Transverse colon (tissue), 4 donors: ENCODE data around the gene OR12D3. TPM values are rescaled to one million over a fixed set of nuclear protein-coding genes. Genes with fewer than 3 reads are reported as not detected.
"Not testable (repeated sequence)": the region's sequence is repeated elsewhere in the genome, so short reads cannot be mapped to it uniquely, and the experiment has no call there.

Experiments
- DNase-seq: peaks from one replicate; pipeline ENCODE4 v3.0.0-alpha.2; 2019
- H3K27ac ChIP-seq, 4 donors: fragments of 200-600 bp; sonication (generic); 2 replicates each; pipeline ENCODE4 v1.5.1; 2016 to 2018; ENCODE audit warnings: inconsistent platforms in 4 of 4
- H3K27me3 ChIP-seq: fragments of 200-600 bp; sonication (generic); 2 replicates; pipeline ENCODE4 v1.5.1; 2017; ENCODE audit warnings: inconsistent platforms
- H3K36me3 ChIP-seq, 4 donors: fragments of 200-600 bp; sonication (generic); 2 replicates each; pipeline ENCODE4 v1.5.1; 2017 to 2019; ENCODE audit warnings: inconsistent platforms in 4 of 4
- H3K4me1 ChIP-seq, 4 donors: fragments of 200-600 bp; sonication (generic); 2 replicates each; pipeline ENCODE4 v1.5.1; 2017 to 2020; ENCODE audit warnings: inconsistent platforms in 4 of 4
- H3K4me3 ChIP-seq, 4 donors: fragments of 200-600 bp; sonication (generic); 1 replicate in 1 of 4; 2 replicates in 3 of 4; pipeline versions ENCODE4 v1.5.1 to v1.6.1; 2017 to 2019; ENCODE audit warnings: inconsistent platforms in 4 of 4
- H3K9me3 ChIP-seq, 2 donors: fragments of 200-600 bp; sonication (generic); 2 replicates each; pipeline ENCODE4 v1.5.1; 2017 to 2019; ENCODE audit warnings: inconsistent platforms in 2 of 2
- EP300 ChIP-seq: sonication (generic); formaldehyde crosslinking; IDR thresholded peaks from one replicate; pipeline ENCODE4 v1.6.1; 2017; ENCODE audit warnings: antibody characterized with exemption, low read depth
- POLR2A ChIP-seq: fragments of 450-650 bp; IDR thresholded peaks from one replicate; pipeline ENCODE4 v1.6.1; 2016; ENCODE audit warnings: antibody characterized with exemption, mild to moderate bottlenecking, moderate library complexity
- POLR2AphosphoS5 ChIP-seq, 3 donors: sonication (generic); formaldehyde crosslinking; IDR thresholded peaks; one replicate each; pipeline ENCODE4 v1.6.1; 2016; ENCODE audit warnings: antibody characterized with exemption in 3 of 3
- WGBS, 2 donors: methylation state at CpG; one replicate each; pipeline ENCODE4 v1.1.5; 2018; ENCODE audit warnings: low coverage in 1 of 2; 5-methylcytosine and 5-hydroxymethylcytosine counted together
- in situ Hi-C, 4 donors: fragments of 200-750 bp; cut with MboI; loops; one replicate each; pipeline versions ENCODE4 v1.15.0 to v1.15.1; 2017; ENCODE audit warnings: low sequenced_read_pairs in 3 of 4, low pct_ligation_motif_present in 1 of 4, low pct_unique_long_range_greater_than_20kb in 1 of 4
- intact Hi-C: fragments of 100-400 bp; cut with DNase I; formaldehyde crosslinking; loops from one replicate; pipeline ENCODE4 v1.15.1; 2023; ENCODE audit warnings: low total_unique reads
- total RNA-seq, 4 donors: library from RNA; depleted of rRNA; stranded (reverse); fragments of >200 nt; gene quantifications; one replicate each; pipeline ENCODE4 v1.1.0, GENCODE V29; 2016
- TF ChIP-seq, protein P1 (sequence below), 5 experiments: fragments of 200-600 bp in 3 of 5; fragments of 450-650 bp in 2 of 5; sonication (generic) in 3 of 5; IDR thresholded peaks; 1 replicate in 2 of 5; 2 replicates in 3 of 5; pipeline ENCODE4 v1.5.1; 2016 to 2017; ENCODE audit warnings: antibody characterized with exemption in 5 of 5, inconsistent platforms in 3 of 5, mild to moderate bottlenecking in 2 of 5, moderate library complexity in 1 of 5

Gene OR12D3
- total RNA-seq, 4 donors from 2014 or later: not detected

DNA sequence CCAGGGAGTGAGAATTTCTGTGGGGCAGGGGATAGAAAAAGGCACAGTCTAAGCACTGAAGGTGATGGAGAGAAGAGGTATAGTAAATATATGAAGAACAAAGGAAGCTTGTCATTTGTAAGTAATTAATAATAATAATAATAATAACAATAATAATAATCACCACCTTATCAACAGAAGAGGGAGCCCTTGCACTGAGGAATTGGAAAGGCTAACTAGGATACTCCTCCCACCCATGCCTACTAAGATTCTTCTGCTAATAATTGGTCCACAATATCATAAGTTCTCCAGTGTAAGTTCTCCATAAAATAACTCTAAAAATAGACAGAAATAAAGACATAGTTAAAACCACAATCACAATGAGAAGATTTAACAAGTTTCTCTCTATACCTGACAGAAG, 912 bp upstream of the OR12D3 start:
- intact Hi-C loops: no loop called here

DNA sequence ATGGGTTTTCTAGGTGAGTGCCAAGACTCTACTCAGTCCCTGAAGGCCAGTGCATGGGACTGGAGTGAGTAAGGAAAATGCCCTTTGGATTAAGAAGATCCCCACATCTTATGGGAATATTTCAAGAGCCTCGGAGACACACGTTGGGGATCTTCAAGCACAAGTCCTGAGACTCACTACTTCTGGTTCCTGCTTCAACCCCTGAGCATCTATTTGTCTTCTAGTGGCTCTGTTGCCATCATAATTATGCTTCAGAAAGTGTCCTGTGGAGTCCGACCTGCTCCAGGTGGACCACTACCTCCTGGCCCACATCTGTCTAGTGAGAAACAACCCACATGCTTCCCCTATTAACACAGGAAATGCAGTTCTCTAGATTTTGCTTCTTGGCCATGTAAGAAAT, 6.3 kb downstream of the OR12D3 start, which contains the start of gene OR5V1:
Gene OR5V1 (minus strand): TSS at position 101 of the 400 bp plus-strand sequence. CDS start 12,670 bp downstream, outside the sequence.
- WGBS, 2 donors: 68 to 80% methylated on average over 3 of the region's 3 CpGs
- TF ChIP-seq POLR2A (no peak), POLR2AphosphoS5 (IDR thresholded peaks at IDR 0.05) (no peak), EP300 (no peak)
- TF ChIP-seq, protein P1, sequence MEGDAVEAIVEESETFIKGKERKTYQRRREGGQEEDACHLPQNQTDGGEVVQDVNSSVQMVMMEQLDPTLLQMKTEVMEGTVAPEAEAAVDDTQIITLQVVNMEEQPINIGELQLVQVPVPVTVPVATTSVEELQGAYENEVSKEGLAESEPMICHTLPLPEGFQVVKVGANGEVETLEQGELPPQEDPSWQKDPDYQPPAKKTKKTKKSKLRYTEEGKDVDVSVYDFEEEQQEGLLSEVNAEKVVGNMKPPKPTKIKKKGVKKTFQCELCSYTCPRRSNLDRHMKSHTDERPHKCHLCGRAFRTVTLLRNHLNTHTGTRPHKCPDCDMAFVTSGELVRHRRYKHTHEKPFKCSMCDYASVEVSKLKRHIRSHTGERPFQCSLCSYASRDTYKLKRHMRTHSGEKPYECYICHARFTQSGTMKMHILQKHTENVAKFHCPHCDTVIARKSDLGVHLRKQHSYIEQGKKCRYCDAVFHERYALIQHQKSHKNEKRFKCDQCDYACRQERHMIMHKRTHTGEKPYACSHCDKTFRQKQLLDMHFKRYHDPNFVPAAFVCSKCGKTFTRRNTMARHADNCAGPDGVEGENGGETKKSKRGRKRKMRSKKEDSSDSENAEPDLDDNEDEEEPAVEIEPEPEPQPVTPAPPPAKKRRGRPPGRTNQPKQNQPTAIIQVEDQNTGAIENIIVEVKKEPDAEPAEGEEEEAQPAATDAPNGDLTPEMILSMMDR (IDR thresholded peaks at IDR 0.05): no peak
- no peak within 1 kb of the TSS for H3K27ac ChIP-seq
- H3K9me3 ChIP-seq: no peaks in the 10 kb centered on the region
- no peak for DNase-seq
- in situ Hi-C loops (no loop called here), intact Hi-C loops (no loop called here)
- no peak within 1 kb of the TSS for H3K4me3 ChIP-seq
- no peaks in the 10 kb centered on the region for H3K36me3 ChIP-seq
- H3K4me1 ChIP-seq: no peaks in the 10 kb centered on the region
- H3K27me3 ChIP-seq: no peaks in the 10 kb centered on the region

More for the DNA sequence above, 912 bp upstream of the OR12D3 start:
- in situ Hi-C loops: no loop called here
- TF ChIP-seq, protein P1 (IDR thresholded peaks at IDR 0.05): no peak
- TF ChIP-seq POLR2A (no peak), POLR2AphosphoS5 (IDR thresholded peaks at IDR 0.05) (no peak), EP300 (no peak)
- H3K27ac ChIP-seq: no peak overlapping the region
- no peaks in the 10 kb centered on the region for H3K36me3 ChIP-seq
- H3K4me1 ChIP-seq: no peaks in the 10 kb centered on the region
- no peaks in the 10 kb centered on the region for H3K9me3 ChIP-seq
- no peaks in the 10 kb centered on the region for H3K27me3 ChIP-seq
- H3K4me3 ChIP-seq: no peak overlapping the region
- DNase-seq: no peak

DNA sequence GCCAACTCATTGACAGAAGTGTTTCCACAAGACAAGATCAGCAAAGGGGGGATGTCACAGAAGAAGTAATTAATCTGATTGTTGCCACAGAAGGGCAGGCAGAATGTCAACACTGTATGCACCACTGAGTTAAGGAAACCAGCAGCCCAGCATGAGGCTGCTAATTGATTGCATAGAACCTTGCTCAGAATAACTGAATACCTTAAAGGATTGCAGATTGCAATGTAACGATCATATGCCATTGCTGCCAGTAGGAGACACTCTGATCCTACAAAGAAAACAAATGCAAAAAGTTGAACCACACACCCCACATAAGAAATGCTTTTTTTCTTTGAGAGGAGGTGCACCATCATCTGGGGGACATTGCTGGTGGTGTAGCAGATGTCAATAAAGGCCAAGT, 19.5 kb downstream of the OR12D3 start:
- H3K4me3 ChIP-seq: no peak overlapping the region
- no peaks in the 10 kb centered on the region for H3K9me3 ChIP-seq
- TF ChIP-seq EP300 (no peak), POLR2A (no peak), POLR2AphosphoS5 (IDR thresholded peaks at IDR 0.05) (no peak)
- TF ChIP-seq, protein P1 (IDR thresholded peaks at IDR 0.05): no peak
- no peaks in the 10 kb centered on the region for H3K36me3 ChIP-seq
- no peaks in the 10 kb centered on the region for H3K4me1 ChIP-seq
- intact Hi-C loops: no loop called here
- WGBS, 2 donors: 64% methylated on average over 1 of the region's 1 CpG; no CpG with 5 or more reads in 1 of the 2 donors
- no peak for DNase-seq
- in situ Hi-C loops: no loop called here
- H3K27me3 ChIP-seq: no peaks in the 10 kb centered on the region
- H3K27ac ChIP-seq: no peak overlapping the region

DNA sequence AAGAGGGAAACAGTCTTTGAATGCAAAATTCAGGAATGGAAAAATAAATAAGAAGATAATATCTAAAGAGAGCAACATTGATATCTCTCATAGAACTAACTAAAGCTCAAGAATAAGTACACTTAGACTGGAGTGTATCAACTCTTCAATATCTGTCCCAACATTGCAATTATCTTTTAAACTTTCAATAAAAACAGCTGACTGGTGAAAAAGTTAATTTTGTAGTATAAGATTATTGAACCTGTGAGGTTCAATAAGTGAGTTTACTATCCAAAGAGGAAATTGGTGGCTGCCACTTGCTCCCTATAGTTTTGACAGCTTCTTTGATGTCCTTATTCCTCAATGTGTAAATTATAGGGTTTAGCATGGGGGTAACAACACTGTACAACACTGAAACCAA, 20.1 kb downstream of the OR12D3 start:
- TF ChIP-seq EP300 (no peak), POLR2AphosphoS5 (IDR thresholded peaks at IDR 0.05) (no peak), POLR2A (no peak)
- TF ChIP-seq, protein P1 (IDR thresholded peaks at IDR 0.05): no peak
- H3K4me3 ChIP-seq: no peak overlapping the region
- no peak for DNase-seq
- in situ Hi-C loops (no loop called here), intact Hi-C loops (no loop called here)
- no peaks in the 10 kb centered on the region for H3K27me3 ChIP-seq
- no peak overlapping the region for H3K27ac ChIP-seq
- H3K4me1 ChIP-seq: no peaks in the 10 kb centered on the region
- H3K9me3 ChIP-seq: no peaks in the 10 kb centered on the region
- no peaks in the 10 kb centered on the region for H3K36me3 ChIP-seq

DNA sequence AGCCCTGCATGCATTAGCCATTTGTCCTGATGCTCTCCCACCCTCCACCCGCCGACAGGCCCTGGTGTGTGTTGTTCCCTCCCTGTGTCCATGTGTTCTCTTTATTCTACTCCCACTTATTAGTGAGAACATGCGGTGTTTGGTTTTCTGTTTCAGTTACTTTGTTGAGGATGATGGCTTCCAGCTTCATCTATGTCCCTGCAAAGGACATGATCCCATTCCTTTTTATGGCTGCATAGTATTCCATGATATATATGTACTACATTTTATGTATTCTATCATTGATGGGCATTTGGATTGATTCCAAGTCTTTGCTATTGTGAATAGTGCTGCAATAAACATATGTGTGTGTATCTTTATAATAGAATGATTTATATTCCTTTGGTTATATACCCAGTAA, 25.7 kb downstream of the OR12D3 start:
- intact Hi-C loops, DNase-seq, H3K4me3 ChIP-seq, H3K36me3 ChIP-seq, H3K27ac ChIP-seq, H3K9me3 ChIP-seq, H3K4me1 ChIP-seq, H3K27me3 ChIP-seq, in situ Hi-C loops: not testable (repeated sequence)
- WGBS, 2 donors: 94 to 100% methylated on average over 3 of the region's 3 CpGs
